Hematopoietic multipotent progenitor cell treated with erythropoietin and hydrocortisone succinate and interleukin-3 and kit ligand, for 6 days (in vitro differentiated cells): ENCODE data around the gene MLLT6.
A peak's percentile ranks its signal among the peaks of the same experiment; 100 is the strongest.

ENCODE experiments used
- DNase-seq: peaks from one replicate; pipeline ENCODE4 v3.0.0-alpha.2; 2015

MLLT6 gene

GRCh38 chr17:38704606-38705522, at the start of gene MLLT6:
MLLT6 (plus strand) TSS chr17:38705273; CDS start chr17:38705633, 360 bp downstream.
- DNase-seq: peak; percentile 87

GRCh38 chr17:38656959-38657823, 47.9 kb upstream of the MLLT6 start:
- DNase-seq: no peak

GRCh38 chr17:38657824-38658740, 47.0 kb upstream of the MLLT6 start:
- no peak for DNase-seq

- no peak for DNase-seq
Observed at GRCh38 chr17:38658741-38659345, 46.2 kb upstream of the MLLT6 start.

GRCh38 chr17:38659415-38659814, 45.7 kb upstream of the MLLT6 start:
- no peak for DNase-seq

GRCh38 chr17:38660097-38661025, 44.7 kb upstream of the MLLT6 start:
- DNase-seq: no peak

- peak; percentile 80 for DNase-seq
Observed at GRCh38 chr17:38663125-38663751, 41.8 kb upstream of the MLLT6 start.

GRCh38 chr17:38663964-38664644, 41.0 kb upstream of the MLLT6 start:
- DNase-seq: no peak

- DNase-seq: peak; percentile 84
Observed at GRCh38 chr17:38667099-38667786, 37.8 kb upstream of the MLLT6 start.

GRCh38 chr17:38667787-38668122, 37.3 kb upstream of the MLLT6 start:
- DNase-seq: no peak

- DNase-seq: no peak
Observed at GRCh38 chr17:38669520-38669919, 35.6 kb upstream of the MLLT6 start.

GRCh38 chr17:38671939-38672720, 32.9 kb upstream of the MLLT6 start:
- no peak for DNase-seq

GRCh38 chr17:38672788-38673706, 32.0 kb upstream of the MLLT6 start:
- DNase-seq: no peak

- no peak for DNase-seq
Observed at GRCh38 chr17:38673707-38674013, 31.4 kb upstream of the MLLT6 start.

- no peak for DNase-seq
Observed at GRCh38 chr17:38674014-38674748, 30.9 kb upstream of the MLLT6 start.

- peak; percentile 86 for DNase-seq
Observed at GRCh38 chr17:38674749-38675615, 30.1 kb upstream of the MLLT6 start, which contains the start of gene EPOP. EPOP (minus strand) TSS chr17:38674957; CDS start chr17:38674495, 462 bp downstream.
